HG03103 (cell line): Measurements from ENCODE around the gene MRPS34.
"Not testable (repeated sequence)": the region's sequence is repeated elsewhere in the genome, so short reads cannot be mapped to it uniquely, and the experiment has no call there.

Experiments
- ATAC-seq: cut with Tn5 transposase; IDR thresholded peaks from one replicate; pipeline ENCODE4 v1.9.1; 2021; ENCODE audit warnings: low read depth; ENCODE audit not compliant: unreplicated experiment

Gene MRPS34

DNA sequence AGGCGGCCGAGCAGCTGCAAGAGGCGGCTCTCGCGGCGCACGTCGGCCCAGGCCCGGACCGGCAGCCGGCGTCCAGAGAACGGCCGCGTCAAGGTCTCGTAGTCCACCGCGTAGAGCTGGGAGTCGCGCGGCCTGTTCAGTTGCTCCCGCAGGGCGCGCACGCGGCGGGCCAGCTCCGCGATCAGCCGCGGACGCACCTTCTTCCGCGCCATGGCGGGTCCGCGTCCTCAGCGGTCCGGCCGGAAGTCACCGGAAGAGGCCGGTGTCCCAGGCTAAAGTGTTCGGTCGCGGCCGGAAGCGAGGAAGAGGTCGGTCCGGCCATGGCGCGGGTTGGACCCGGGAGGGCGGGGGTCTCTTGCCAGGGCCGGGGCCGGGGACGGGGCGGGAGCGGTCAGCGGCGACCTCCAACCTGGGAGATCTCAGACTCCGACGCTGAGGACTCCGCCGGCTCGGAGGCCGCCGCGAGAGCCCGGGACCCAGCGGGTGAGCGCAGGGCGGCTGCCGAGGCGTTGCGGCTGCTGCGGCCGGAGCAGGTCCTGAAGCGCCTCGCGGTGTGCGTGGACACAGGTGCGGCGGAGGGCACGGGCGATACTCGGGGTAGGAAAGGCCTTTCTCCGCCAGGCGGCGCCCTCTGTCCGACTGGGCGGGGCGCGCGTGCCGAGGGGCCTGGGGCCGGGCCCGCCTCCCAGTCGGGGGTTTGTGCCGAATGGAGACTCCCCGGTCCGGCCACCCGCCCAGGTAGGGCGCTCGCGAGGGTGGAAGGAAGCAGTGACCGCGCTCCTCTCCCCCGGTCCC, at the start of gene MRPS34:
TSS of gene MRPS34 (minus strand) at position 227 of the 795 bp plus-strand sequence. CDS start at position 212, 15 bp downstream.
- ATAC-seq: peak; percentile 45

DNA sequence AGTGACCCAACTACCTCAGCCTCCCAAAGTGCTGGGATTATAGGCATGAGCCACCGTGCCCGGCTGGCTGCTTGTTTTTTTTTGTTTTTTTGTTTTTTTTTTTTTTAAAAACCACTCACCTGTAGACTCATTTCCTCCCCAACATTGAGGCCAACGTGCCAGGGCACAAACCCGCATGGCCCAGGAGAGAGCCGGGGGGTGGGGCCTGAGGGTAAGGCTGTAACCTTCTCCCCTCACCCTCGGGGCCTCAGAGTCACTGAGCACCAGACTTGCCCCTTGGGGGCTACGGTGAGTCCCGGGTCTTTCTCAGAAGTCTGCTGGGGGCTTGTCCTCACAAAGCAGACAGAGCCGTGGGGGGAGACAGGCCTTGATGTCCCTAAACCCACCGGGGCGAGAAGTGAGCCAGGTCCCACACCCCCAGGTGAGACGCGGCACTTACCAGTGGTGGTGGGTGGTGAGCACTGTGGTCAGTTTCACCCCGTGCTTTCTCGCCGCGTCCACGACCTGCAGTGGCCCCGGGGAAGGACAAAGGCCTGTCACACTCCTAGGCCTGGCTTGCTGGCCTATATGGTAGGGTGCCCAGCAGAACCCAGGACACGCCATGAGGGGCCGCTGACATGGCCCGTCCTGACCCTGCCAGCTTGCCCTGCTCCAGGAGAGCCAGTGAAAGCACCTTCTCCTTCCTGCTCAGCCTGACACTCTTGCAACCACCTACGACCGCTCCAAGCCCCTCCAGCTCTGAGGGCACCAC, 49.1 kb upstream of the MRPS34 start:
- no peak for ATAC-seq

- ATAC-seq: no peak
Measured at GRCh38 chr16:1820946-1821290, 48.0 kb upstream of the MRPS34 start.

DNA sequence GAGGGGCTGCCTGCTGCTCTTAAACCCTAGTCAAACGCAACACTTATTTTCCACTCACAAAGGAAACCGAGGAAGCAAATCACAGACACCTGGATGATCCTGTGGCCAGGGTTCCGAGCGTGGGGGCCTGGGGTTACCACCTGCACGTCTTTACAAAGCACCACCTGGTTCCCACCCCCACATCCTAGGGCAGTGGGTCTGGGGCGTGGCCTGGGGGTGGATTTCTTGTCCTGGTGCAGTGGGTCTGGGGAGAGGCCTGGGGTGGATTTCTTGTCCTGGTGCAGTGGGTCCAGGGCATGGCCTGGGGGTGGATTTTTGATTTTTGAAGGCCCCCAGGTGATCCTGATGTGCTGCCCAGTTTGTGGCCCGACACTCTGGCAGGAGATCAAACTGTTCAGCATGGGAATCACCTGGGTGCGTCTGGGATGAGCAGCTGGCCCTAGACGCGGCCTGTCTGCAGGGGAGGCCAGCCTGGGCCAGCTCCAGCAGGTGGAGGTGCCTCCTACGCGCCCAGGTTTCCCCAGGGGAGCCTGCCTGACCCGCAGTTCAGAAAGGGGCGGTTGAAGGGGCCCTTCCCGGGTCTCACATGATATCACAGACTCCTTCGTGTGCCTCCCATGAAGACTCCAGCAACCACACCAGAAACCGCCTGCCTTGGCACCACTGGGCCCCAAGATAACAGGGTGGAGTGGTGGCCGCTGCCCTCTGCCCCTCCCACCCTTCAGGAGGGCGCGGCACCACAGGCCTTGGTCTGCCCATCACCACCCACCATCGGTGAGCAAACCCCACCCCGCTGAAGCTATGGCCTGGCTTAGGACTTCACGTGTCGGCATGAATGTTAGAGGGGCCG, 47.4 kb upstream of the MRPS34 start:
- no peak for ATAC-seq

GRCh38 chr16:1819611-1820010, 46.7 kb upstream of the MRPS34 start:
- no peak for ATAC-seq

DNA sequence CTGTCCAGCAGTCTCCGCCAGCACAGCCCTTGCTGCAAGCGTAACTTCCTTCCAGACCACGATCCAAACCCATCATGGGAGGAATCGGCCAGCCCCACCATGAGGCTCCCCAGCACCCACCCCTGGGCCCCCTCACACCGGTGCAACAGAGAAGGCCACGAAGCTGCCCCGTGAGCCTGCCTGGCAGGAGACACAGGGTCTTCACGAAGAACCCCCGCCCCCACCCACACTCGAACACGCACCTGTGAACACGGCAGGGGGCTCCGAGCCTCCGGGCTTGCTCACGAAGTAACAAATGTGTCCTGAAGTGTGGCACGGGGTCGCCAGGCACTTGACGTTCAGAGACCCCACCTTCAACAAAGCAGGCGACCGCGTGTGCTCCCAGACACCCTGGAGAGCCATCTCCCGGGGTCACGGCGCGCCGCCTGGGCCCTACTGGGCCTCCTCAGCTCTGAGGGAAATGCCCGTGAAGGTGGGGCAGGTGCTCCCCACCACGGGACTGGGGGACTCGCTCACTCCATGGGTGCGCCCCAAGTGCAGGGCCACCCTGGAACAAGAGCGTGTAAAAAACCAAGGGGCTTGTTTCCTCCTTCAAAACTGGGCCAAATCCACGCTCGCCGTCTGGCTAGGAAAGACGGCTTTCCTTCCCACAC, 46.1 kb upstream of the MRPS34 start:
- ATAC-seq: no peak

DNA sequence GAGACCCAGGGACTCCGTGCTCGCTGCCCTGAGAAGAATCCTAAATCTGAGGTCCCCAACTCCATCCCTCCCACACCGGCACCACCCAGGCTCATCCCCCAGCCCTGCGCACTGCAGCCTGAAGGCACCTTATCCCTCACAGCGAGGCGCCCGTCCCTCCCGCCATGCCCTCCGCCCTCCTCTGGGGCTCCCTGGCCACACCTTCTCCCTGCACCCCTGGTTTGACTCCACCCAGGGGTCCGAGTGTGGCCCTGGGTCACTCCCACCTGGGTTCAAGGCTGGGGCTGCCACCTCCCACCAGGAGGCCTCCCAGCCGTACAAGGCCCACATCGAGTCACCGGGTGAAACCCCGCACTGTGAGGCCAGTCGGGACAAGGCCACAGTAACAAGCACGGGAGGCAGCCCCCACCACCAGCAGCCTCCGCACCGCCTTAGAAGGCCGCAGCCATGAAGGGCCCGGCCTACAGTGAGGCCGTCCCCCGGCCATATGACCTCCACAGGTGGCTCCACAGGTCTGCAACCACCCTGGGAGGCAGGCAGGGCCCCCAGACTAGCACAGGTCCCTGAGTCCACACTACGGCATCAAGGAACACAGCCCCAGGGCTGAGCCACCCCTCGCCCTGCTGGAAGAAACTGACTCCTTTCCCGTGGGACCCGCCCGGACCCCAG, 45.4 kb upstream of the MRPS34 start:
- ATAC-seq: no peak

- ATAC-seq: no peak
Measured at GRCh38 chr16:1817716-1818115, 44.8 kb upstream of the MRPS34 start.

- ATAC-seq: no peak
Measured at GRCh38 chr16:1817276-1817589, 44.3 kb upstream of the MRPS34 start.

DNA sequence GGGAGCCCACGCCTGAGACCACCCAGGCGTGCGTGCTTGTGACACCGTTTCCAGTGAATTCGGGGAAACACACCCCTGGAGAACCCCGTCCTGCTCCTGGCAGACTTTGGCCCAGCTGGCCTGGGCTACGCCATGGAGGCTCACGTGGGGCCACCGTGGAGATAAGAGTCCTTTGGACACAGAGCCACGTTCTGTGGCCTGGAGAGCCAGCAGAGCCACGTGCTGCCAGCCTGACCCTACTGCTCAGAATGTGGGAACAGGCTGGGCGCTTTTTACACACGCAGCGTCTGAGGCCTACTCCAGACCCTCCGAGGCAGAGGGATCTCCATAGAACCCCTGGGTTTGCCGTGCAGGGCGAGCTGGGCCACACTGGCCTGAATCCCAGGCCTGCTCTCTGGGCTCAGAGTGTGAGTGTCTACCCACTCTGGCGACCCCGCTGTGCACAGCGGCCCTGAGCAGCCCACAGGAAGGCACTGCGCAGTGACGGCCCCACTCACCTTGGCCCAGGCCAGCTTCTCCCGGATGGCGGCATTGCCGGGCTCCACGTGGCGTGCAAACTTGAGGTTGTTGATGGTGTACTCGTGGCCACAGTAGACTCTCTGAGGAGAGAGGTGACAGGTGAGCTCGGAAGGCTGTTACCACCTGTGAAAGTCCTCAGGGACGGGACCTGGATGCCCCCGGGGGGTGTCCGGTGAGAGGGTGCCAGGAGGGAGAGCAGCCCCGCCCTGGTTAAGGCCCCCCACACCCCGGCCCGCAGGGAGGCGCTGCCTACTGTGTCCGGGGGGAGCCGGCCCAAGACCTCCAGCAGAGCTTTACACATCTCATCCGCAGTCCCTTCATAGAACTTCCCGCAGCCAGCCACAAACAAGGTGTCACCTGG, 43.7 kb upstream of the MRPS34 start:
- no peak for ATAC-seq

GRCh38 chr16:1815461-1815860, 42.5 kb upstream of the MRPS34 start:
- no peak for ATAC-seq

DNA sequence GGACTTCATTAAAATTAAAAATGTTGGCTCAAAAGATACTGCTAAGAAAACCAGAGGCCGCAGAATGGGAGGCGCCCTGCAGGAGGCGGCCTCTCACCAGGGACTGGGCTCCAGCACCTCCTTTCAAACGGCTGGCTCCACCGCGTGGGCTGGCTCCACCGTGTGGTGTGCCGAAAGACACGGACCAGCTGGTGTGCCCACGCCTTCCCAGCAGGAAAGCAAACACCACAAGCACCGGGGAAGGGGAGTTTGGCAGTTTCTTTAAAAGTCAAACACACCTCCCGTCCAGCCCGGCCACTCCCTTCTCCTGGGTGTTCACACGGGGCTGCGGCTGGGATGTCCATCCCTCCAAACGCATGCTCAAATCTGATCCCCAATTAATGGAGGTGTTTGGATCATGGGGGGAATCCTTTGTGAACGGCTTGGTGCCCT, 39.8 kb upstream of the MRPS34 start:
- ATAC-seq: no peak

DNA sequence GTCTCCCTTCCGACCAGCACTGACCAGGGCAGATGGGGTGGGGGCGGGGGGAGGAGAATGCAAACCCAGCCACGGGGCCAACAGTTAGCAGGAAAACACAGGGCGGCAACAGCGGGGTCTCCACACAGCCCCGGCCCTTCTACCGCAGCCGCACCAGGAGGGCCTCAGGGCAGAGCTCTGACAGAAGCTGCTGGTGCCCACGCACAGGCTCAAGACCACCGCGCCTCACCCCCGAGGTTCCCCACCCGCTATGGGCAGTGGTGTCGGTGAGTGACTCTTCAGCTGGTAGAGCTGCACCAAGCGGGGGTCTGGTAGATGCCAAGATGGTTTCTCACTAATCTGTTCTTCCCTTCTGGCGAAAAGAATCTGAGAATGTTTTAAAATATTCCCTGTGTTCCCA, 37.6 kb upstream of the MRPS34 start:
- ATAC-seq: no peak

DNA sequence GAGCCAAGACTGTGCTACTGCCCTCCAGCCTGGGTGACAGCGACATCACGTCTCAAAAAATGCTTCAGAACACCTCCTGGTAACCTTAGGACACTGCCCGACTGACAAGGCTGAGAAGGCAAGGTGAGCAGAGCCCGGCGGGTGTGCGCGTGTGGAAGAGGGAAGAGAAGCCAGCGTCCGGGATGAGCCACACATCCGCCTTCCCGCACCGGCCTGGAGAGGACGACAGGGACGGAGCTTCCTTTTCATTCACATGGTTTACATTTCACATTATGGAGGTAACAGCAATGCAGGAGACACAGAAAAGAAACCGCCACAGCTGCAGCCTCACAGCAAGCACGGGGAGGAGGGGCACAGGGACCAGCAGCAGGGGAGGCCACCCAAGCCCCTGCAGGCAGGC, 37.2 kb upstream of the MRPS34 start:
- ATAC-seq: no peak

DNA sequence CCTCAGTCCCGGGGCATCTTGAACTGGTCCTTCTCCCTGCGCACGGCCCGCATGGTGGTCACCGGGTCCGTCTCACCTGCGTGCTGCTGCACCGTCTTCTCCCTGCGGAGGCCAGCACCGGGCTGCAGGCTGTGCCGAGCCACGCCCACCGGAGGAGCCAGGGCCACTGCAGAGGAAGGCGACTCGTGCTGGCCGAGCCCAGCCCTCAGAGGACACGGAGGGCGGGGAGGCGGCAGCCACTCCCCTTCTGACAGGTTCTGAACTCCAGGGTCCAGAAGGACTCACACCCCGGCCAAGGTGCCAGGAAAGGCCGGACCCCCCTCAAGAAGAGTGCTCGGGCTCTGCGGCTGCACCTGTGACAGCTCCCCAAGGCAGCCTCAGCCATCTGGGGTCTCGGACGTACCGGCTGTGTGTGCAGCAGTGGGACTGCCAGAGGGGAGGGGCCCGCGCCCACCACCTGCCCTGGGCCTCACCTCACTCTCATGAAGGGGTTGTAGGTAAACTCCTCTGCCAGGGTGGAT, 36.4 kb upstream of the MRPS34 start:
- no peak for ATAC-seq

- no peak for ATAC-seq
Measured at GRCh38 chr16:1808691-1809090, 35.8 kb upstream of the MRPS34 start.

- ATAC-seq: no peak
Measured at GRCh38 chr16:1807626-1808025, 34.7 kb upstream of the MRPS34 start.

- ATAC-seq: no peak
Measured at GRCh38 chr16:1800701-1801100, 27.8 kb upstream of the MRPS34 start.

DNA sequence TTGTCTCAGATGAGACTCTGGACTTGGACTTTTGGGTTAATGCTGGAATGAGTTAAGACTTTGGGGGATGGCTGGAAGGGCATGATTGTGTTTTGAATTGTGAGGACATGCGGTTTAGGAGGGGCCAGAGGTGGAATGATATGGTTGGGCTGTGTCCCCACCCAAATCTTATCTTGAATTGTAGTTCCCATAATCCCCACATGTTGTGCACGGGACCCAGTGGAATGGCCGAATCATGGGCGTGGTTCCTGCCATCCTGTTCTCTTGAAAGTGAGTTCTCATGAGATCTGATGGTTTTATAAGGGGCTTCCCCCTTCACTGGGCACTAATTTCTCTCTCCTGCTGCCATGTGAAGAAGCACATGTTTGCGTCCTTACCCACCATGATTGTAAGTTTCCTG, 26.3 kb upstream of the MRPS34 start:
- ATAC-seq: not testable (repeated sequence)
